ENCODE measurements around the gene BMP6. TPM values are rescaled to one million over a fixed set of nuclear protein-coding genes. Genes with fewer than 3 reads are reported as not detected.

BMP6 gene
- polyA plus RNA-seq, 2 of the 4 experiments (the other 2 are of a cell fraction), result 8.4 to 23.0 TPM

DNA sequence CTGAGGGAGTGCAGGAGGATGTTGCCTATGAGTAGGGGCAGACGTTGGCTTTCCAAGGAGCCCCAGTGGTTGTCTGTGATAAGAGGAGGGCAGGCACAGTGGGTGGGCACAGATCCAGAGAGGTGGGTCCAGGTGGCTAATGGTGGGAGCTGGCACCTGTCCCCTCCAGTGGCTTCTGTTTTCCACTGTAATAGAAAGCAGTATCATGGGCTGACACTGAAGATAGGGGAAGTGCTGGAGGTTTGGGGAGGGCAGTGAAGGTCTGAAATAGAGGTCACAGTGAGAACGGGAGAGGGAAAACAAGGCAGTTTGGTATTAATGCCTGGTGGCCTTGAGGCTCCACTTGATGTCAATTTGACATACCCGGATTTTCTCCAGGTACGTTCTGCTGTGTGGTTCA, 195.1 kb downstream of the BMP6 start:
- CTCF ChIA-PET, result no interaction called here
- 59% methylated on average over 4 of the region's 4 CpGs for WGBS (ENCODE audit: missing lambda C conversion rate)
- Histone ChIP-seq H3K9me3 (no peaks in the 10 kb centered on the region; the same call in 2 of the 3 replicates), H3K4me1 (0 out of 3 replicates have a peak, but pooled peaks cover 3% of the 10 kb centered on the region), H3K27ac (no peak overlapping the region), H3K4me2 (no peak overlapping the region), H3K4me3 (no peak overlapping the region)
- no peak for ATAC-seq
- POLR2A ChIA-PET, result no interaction called here
- no peak for DNase-seq (ENCODE audit: low read depth in 1 of 2, low spot score in 1 of 2)
- TF ChIP-seq, protein P1, sequence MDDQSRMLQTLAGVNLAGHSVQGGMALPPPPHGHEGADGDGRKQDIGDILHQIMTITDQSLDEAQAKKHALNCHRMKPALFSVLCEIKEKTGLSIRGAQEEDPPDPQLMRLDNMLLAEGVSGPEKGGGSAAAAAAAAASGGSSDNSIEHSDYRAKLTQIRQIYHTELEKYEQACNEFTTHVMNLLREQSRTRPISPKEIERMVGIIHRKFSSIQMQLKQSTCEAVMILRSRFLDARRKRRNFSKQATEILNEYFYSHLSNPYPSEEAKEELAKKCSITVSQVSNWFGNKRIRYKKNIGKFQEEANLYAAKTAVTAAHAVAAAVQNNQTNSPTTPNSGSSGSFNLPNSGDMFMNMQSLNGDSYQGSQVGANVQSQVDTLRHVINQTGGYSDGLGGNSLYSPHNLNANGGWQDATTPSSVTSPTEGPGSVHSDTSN (IDR thresholded peaks at IDR 0.05), result no peak
- TF ChIP-seq FOSB (CRISPR knock-in tag; IDR thresholded peaks at IDR 0.05), result no peak
- TF ChIP-seq, protein P2, sequence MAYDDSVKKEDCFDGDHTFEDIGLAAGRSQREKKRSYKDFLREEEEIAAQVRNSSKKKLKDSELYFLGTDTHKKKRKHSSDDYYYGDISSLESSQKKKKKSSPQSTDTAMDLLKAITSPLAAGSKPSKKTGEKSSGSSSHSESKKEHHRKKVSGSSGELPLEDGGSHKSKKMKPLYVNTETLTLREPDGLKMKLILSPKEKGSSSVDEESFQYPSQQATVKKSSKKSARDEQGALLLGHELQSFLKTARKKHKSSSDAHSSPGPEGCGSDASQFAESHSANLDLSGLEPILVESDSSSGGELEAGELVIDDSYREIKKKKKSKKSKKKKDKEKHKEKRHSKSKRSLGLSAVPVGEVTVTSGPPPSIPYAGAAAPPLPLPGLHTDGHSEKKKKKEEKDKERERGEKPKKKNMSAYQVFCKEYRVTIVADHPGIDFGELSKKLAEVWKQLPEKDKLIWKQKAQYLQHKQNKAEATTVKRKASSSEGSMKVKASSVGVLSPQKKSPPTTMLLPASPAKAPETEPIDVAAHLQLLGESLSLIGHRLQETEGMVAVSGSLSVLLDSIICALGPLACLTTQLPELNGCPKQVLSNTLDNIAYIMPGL (CRISPR knock-in tag; IDR thresholded peaks at IDR 0.05; ENCODE audit: borderline replicate concordance), result no peak
- TF ChIP-seq FOXS1 (CRISPR knock-in tag; IDR thresholded peaks at IDR 0.05), result no peak
- TF ChIP-seq KDM5A (IDR thresholded peaks at IDR 0.05), result no peak
- TF ChIP-seq ZC3H11A (IDR thresholded peaks at IDR 0.05), result no peak
- TF ChIP-seq CBX8 (IDR thresholded peaks at IDR 0.05), result no peak
- TF ChIP-seq, protein P3, sequence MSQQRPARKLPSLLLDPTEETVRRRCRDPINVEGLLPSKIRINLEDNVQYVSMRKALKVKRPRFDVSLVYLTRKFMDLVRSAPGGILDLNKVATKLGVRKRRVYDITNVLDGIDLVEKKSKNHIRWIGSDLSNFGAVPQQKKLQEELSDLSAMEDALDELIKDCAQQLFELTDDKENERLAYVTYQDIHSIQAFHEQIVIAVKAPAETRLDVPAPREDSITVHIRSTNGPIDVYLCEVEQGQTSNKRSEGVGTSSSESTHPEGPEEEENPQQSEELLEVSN (IDR thresholded peaks at IDR 0.05; ENCODE audit: borderline replicate concordance, low read depth), result no peak
- no peak for TF ChIP-seq CEBPB (IDR thresholded peaks at IDR 0.05)
- TF ChIP-seq CHD2 (IDR thresholded peaks at IDR 0.05; ENCODE audit: low read length, partially characterized antibody), result no peak
- TF ChIP-seq, protein P4, sequence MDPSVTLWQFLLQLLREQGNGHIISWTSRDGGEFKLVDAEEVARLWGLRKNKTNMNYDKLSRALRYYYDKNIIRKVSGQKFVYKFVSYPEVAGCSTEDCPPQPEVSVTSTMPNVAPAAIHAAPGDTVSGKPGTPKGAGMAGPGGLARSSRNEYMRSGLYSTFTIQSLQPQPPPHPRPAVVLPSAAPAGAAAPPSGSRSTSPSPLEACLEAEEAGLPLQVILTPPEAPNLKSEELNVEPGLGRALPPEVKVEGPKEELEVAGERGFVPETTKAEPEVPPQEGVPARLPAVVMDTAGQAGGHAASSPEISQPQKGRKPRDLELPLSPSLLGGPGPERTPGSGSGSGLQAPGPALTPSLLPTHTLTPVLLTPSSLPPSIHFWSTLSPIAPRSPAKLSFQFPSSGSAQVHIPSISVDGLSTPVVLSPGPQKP (IDR thresholded peaks at IDR 0.05; ENCODE audit: low read depth, low read length), result no peak
- TF ChIP-seq HOXB5 (CRISPR knock-in tag; IDR thresholded peaks at IDR 0.05), result no peak
- no peak for TF ChIP-seq BHLHE40 (IDR thresholded peaks at IDR 0.05; ENCODE audit: low read depth, low read length)
- TF ChIP-seq, protein P5, sequence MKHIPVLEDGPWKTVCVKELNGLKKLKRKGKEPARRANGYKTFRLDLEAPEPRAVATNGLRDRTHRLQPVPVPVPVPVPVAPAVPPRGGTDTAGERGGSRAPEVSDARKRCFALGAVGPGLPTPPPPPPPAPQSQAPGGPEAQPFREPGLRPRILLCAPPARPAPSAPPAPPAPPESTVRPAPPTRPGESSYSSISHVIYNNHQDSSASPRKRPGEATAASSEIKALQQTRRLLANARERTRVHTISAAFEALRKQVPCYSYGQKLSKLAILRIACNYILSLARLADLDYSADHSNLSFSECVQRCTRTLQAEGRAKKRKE (CRISPR knock-in tag; IDR thresholded peaks at IDR 0.05; ENCODE audit: low read depth), result no peak
- TF ChIP-seq, protein P6, sequence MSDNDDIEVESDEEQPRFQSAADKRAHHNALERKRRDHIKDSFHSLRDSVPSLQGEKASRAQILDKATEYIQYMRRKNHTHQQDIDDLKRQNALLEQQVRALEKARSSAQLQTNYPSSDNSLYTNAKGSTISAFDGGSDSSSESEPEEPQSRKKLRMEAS (IDR thresholded peaks at IDR 0.05), result no peak
- no peak for TF ChIP-seq PHF8 (IDR thresholded peaks at IDR 0.05; ENCODE audit: borderline replicate concordance, low read depth)
- no peak for TF ChIP-seq JUNB (IDR thresholded peaks at IDR 0.05)
- TF ChIP-seq MYC (IDR thresholded peaks at IDR 0.05; ENCODE audit: borderline replicate concordance, low read length), result no peak
- FAIRE-seq, result no peak

DNA sequence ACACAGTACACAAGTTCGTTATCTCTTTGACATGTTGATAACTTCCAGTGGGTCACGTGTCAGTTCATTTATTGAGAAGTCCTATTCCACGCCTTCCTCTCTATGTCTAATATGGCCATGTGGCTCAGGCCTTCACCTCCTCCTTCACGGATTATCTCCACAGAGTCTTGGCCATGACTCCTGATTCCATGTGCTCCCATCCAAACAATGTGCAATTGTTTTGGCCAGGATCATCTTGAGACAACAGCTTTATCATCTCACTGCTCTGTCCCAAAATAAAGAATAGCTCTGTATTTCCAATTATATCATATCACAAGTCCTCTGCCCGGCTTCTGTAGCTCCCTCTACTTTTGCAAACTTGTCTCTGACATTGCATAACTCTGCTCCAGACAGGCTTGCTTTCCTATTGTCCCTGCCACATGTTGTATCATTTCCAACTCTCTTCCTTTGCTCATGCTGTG, 195.8 kb downstream of the BMP6 start:
- no peaks in the 10 kb centered on the region; the same call in 2 of the 3 replicates for H3K9me3 ChIP-seq

More for the DNA sequence above, 195.8 kb downstream of the BMP6 start:
- DNase-seq (ENCODE audit: low read depth in 1 of 2, low spot score in 1 of 2) (no peak), ATAC-seq (no peak), FAIRE-seq (no peak)
- Histone ChIP-seq H3K4me1 (0 out of 3 replicates have a peak, but pooled peaks cover 3% of the 10 kb centered on the region), H3K27ac (no peak overlapping the region), H3K4me2 (no peak overlapping the region), H3K4me3 (no peak overlapping the region)
- ChIA-PET CTCF (no interaction called here), POLR2A (no interaction called here)
- TF ChIP-seq SREBF2 (IDR thresholded peaks at IDR 0.05) (no peak), RNF2 (IDR thresholded peaks at IDR 0.05; ENCODE audit: borderline replicate concordance, low read depth) (no peak), EP300 (IDR thresholded peaks at IDR 0.05) (no peak), NFE2L2 (conservative IDR thresholded peaks at IDR 0.05; ENCODE audit: low read length) (no peak), EHMT2 (IDR thresholded peaks at IDR 0.05; ENCODE audit: low read depth) (no peak), TFCP2L1 (CRISPR knock-in tag; IDR thresholded peaks at IDR 0.05) (no peak)
- WGBS (ENCODE audit: missing lambda C conversion rate), result 53% methylated on average over 5 of the region's 5 CpGs
